WTC11 (cell line): Measurements from ENCODE around the gene CEP68. TPM values are rescaled to one million over a fixed set of nuclear protein-coding genes. Genes with fewer than 3 reads are reported as not detected.

Source experiments
- ATAC-seq: fragments of 200-7000 bp; cut with Tn5 transposase; 2 replicates; pipeline ENCODE4 v1.10.0; 2021; ENCODE audit warnings: mild to moderate bottlenecking, moderate library complexity
- CTCF ChIA-PET: fragments of 300-600 bp; sonication (Branson Sonifier 250); formaldehyde crosslinking; loops from one replicate; lab custom pipeline; 2021; ENCODE audit warnings: antibody characterized with exemption; lab: Charles Lee
- POLR2A ChIA-PET: fragments of 350-600 bp; sonication (Branson Sonifier 250); formaldehyde crosslinking; loops from one replicate; lab custom pipeline; 2021; ENCODE audit warnings: antibody characterized with exemption; lab: Charles Lee
- DNase-seq: peaks from one replicate; pipeline ENCODE4 v3.0.0; 2021; ENCODE audit warnings: low spot score
- H3K27ac Mint-ChIP-seq: 2 replicates; pipeline ENCODE4 v1.8.0; 2021; ENCODE audit warnings: mixed read lengths
- H3K27me3 Mint-ChIP-seq: 2 replicates; pipeline ENCODE4 v1.8.0; 2021; ENCODE audit warnings: low read depth, mild to moderate bottlenecking, moderate library complexity, mixed read lengths
- H3K36me3 Mint-ChIP-seq: 2 replicates; pipeline ENCODE4 v1.8.0; 2021; ENCODE audit warnings: mixed read lengths
- H3K4me1 Mint-ChIP-seq: 2 replicates; pipeline ENCODE4 v1.8.0; 2022; ENCODE audit warnings: mixed read lengths
- H3K4me3 Mint-ChIP-seq: 2 replicates; pipeline ENCODE4 v1.8.0; 2021; ENCODE audit warnings: mild to moderate bottlenecking, moderate library complexity, mixed read lengths
- H3K9me3 Mint-ChIP-seq: 2 replicates; pipeline ENCODE4 v1.8.0; 2021; ENCODE audit warnings: mixed read lengths
- CDX4 ChIP-seq: fragments of 250-450 bp; sonication (Bioruptor Pico); IDR thresholded peaks from 2 replicates; pipeline ENCODE4 v1.9.0; 2021; ENCODE audit warnings: moderate library complexity, mild to moderate bottlenecking, inconsistent platforms, borderline replicate concordance
- CREM ChIP-seq: sonication (generic); formaldehyde crosslinking; IDR thresholded peaks from 2 replicates; pipeline ENCODE4 v1.8.1; 2022; ENCODE audit warnings: mild to moderate bottlenecking, missing genetic modification reagents, moderate library complexity
- ELF4 ChIP-seq: sonication (generic); formaldehyde crosslinking; IDR thresholded peaks from 2 replicates; pipeline ENCODE4 v1.8.1; 2022; ENCODE audit warnings: low read depth, mild to moderate bottlenecking, moderate library complexity, missing genetic modification reagents
- GRHL2 ChIP-seq: fragments of 250-450 bp; sonication (Bioruptor Pico); IDR thresholded peaks from 2 replicates; pipeline ENCODE4 v1.8.0; 2022; ENCODE audit warnings: mild to moderate bottlenecking, moderate library complexity; ENCODE audit not compliant: insufficient replicate concordance, severe bottlenecking
- HMGA2 ChIP-seq: fragments of 250-450 bp; sonication (Bioruptor Pico); IDR thresholded peaks from 2 replicates; pipeline ENCODE4 v1.4.0; 2021; ENCODE audit warnings: mild to moderate bottlenecking, moderate library complexity
- IRF1 ChIP-seq: sonication (generic); formaldehyde crosslinking; IDR thresholded peaks from 2 replicates; pipeline ENCODE4 v1.8.0; 2023; ENCODE audit warnings: missing genetic modification reagents
- MXD4 ChIP-seq: fragments of 250-450 bp; sonication (Bioruptor Pico); IDR thresholded peaks from 2 replicates; pipeline ENCODE4 v1.8.0; 2021; ENCODE audit warnings: mild to moderate bottlenecking, moderate library complexity, borderline replicate concordance
- MYBL2 ChIP-seq: sonication (generic); formaldehyde crosslinking; IDR thresholded peaks from 2 replicates; pipeline ENCODE4 v1.8.1; 2023; ENCODE audit warnings: mild to moderate bottlenecking, moderate library complexity, missing genetic modification reagents
- OVOL2 ChIP-seq: fragments of 250-450 bp; sonication (Bioruptor Pico); IDR thresholded peaks from 2 replicates; pipeline ENCODE4 v1.9.0; 2021; ENCODE audit warnings: mild to moderate bottlenecking, borderline replicate concordance
- PRRX2 ChIP-seq: fragments of 250-450 bp; sonication (Bioruptor Pico); IDR thresholded peaks from 2 replicates; pipeline ENCODE4 v1.8.0; 2021; ENCODE audit warnings: mild to moderate bottlenecking
- TEAD1 ChIP-seq: sonication (generic); formaldehyde crosslinking; IDR thresholded peaks from 2 replicates; pipeline ENCODE4 v1.8.0; 2022; ENCODE audit warnings: mild to moderate bottlenecking, missing genetic modification reagents
- TEAD4 ChIP-seq: sonication (generic); formaldehyde crosslinking; IDR thresholded peaks from 2 replicates; pipeline ENCODE4 v1.8.0; 2022; ENCODE audit warnings: mild to moderate bottlenecking, missing genetic modification reagents
- USF1 ChIP-seq: sonication (generic); formaldehyde crosslinking; IDR thresholded peaks from 2 replicates; pipeline ENCODE4 v1.8.0; 2022; ENCODE audit warnings: mild to moderate bottlenecking, missing genetic modification reagents
- ZNF121 ChIP-seq: sonication (generic); formaldehyde crosslinking; IDR thresholded peaks from 2 replicates; pipeline ENCODE4 v1.8.0; 2023; ENCODE audit warnings: missing genetic modification reagents
- ZNF232 ChIP-seq: sonication (generic); formaldehyde crosslinking; IDR thresholded peaks from 2 replicates; pipeline ENCODE4 v1.8.0; 2022; ENCODE audit warnings: mild to moderate bottlenecking, missing genetic modification reagents
- total RNA-seq: library from RNA; stranded (reverse); gene quantifications from 3 replicates; pipeline ENCODE4 v1.2.3, GENCODE V29; 2021
- TF ChIP-seq, protein P1 (sequence below): sonication (generic); formaldehyde crosslinking; IDR thresholded peaks from 2 replicates; pipeline ENCODE4 v1.8.1; 2023; ENCODE audit warnings: mild to moderate bottlenecking, missing genetic modification reagents
- TF ChIP-seq, protein P2 (sequence below): sonication (generic); formaldehyde crosslinking; IDR thresholded peaks from 2 replicates; pipeline ENCODE4 v1.8.1; 2022; ENCODE audit warnings: missing genetic modification reagents, borderline replicate concordance
- TF ChIP-seq, protein P3 (sequence below): sonication (generic); formaldehyde crosslinking; IDR thresholded peaks from 2 replicates; pipeline ENCODE4 v1.8.1; 2022; ENCODE audit warnings: low read depth, mild to moderate bottlenecking, moderate library complexity, missing genetic modification reagents, borderline replicate concordance
- TF ChIP-seq, protein P4 (sequence below): fragments of 250-450 bp; sonication (Bioruptor Pico); IDR thresholded peaks from 2 replicates; pipeline ENCODE4 v2.1.2; 2022; ENCODE audit warnings: mild to moderate bottlenecking, moderate library complexity

CEP68 gene
- total RNA-seq, 1 experiment from 2014 or later: 16.7 TPM

GRCh38 chr2:65020943-65021528 lies 35.2 kb upstream of the CEP68 start:
- POLR2A ChIA-PET: no interaction called here
- no peaks in the 10 kb centered on the region for H3K27me3 Mint-ChIP-seq
- ATAC-seq (no peak), DNase-seq (no peak)
- H3K36me3 Mint-ChIP-seq: peaks cover 4% of the 10 kb centered on the region; the same call in 1 of the 2 replicates
- H3K4me3 Mint-ChIP-seq: no peak overlapping the region
- no peak overlapping the region for H3K27ac Mint-ChIP-seq
- no peaks in the 10 kb centered on the region for H3K9me3 Mint-ChIP-seq
- peaks cover 4% of the 10 kb centered on the region for H3K4me1 Mint-ChIP-seq
- TF ChIP-seq PRRX2 (CRISPR knock-in tag) (no peak), GRHL2 (CRISPR knock-in tag) (no peak), MYBL2 (no peak), ELF4 (CRISPR knock-in tag) (no peak), TEAD4 (CRISPR knock-in tag) (no peak), MXD4 (CRISPR knock-in tag) (no peak), IRF1 (CRISPR knock-in tag) (no peak), CREM (CRISPR knock-in tag) (no peak), OVOL2 (CRISPR knock-in tag) (no peak), USF1 (CRISPR knock-in tag) (no peak), HMGA2 (no peak), CDX4 (CRISPR knock-in tag) (no peak), ZNF121 (no peak), ZNF232 (CRISPR knock-in tag) (no peak), TEAD1 (CRISPR knock-in tag) (no peak)
- TF ChIP-seq, protein P1, sequence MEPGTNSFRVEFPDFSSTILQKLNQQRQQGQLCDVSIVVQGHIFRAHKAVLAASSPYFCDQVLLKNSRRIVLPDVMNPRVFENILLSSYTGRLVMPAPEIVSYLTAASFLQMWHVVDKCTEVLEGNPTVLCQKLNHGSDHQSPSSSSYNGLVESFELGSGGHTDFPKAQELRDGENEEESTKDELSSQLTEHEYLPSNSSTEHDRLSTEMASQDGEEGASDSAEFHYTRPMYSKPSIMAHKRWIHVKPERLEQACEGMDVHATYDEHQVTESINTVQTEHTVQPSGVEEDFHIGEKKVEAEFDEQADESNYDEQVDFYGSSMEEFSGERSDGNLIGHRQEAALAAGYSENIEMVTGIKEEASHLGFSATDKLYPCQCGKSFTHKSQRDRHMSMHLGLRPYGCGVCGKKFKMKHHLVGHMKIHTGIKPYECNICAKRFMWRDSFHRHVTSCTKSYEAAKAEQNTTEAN (CRISPR knock-in tag): no peak
- TF ChIP-seq, protein P2, sequence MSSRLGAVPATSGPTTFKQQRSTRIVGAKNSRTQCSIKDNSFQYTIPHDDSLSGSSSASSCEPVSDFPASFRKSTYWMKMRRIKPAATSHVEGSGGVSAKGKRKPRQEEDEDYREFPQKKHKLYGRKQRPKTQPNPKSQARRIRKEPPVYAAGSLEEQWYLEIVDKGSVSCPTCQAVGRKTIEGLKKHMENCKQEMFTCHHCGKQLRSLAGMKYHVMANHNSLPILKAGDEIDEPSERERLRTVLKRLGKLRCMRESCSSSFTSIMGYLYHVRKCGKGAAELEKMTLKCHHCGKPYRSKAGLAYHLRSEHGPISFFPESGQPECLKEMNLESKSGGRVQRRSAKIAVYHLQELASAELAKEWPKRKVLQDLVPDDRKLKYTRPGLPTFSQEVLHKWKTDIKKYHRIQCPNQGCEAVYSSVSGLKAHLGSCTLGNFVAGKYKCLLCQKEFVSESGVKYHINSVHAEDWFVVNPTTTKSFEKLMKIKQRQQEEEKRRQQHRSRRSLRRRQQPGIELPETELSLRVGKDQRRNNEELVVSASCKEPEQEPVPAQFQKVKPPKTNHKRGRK (CRISPR knock-in tag): no peak
- TF ChIP-seq, protein P3, sequence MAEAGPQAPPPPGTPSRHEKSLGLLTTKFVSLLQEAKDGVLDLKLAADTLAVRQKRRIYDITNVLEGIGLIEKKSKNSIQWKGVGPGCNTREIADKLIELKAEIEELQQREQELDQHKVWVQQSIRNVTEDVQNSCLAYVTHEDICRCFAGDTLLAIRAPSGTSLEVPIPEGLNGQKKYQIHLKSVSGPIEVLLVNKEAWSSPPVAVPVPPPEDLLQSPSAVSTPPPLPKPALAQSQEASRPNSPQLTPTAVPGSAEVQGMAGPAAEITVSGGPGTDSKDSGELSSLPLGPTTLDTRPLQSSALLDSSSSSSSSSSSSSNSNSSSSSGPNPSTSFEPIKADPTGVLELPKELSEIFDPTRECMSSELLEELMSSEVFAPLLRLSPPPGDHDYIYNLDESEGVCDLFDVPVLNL (CRISPR knock-in tag): no peak
- TF ChIP-seq, protein P4, sequence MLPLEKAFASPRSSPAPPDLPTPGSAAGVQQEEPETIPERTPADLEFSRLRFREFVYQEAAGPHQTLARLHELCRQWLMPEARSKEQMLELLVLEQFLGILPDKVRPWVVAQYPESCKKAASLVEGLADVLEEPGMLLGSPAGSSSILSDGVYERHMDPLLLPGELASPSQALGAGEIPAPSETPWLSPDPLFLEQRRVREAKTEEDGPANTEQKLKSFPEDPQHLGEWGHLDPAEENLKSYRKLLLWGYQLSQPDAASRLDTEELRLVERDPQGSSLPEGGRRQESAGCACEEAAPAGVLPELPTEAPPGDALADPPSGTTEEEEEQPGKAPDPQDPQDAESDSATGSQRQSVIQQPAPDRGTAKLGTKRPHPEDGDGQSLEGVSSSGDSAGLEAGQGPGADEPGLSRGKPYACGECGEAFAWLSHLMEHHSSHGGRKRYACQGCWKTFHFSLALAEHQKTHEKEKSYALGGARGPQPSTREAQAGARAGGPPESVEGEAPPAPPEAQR: no peak
- CTCF ChIA-PET: no interaction called here
